Measurements from ENCODE around the gene SLC38A8. TPM values are rescaled to one million over a fixed set of nuclear protein-coding genes. Genes with fewer than 3 reads are reported as not detected.

SLC38A8 gene
- polyA plus RNA-seq, 1 experiment = not detected

DNA sequence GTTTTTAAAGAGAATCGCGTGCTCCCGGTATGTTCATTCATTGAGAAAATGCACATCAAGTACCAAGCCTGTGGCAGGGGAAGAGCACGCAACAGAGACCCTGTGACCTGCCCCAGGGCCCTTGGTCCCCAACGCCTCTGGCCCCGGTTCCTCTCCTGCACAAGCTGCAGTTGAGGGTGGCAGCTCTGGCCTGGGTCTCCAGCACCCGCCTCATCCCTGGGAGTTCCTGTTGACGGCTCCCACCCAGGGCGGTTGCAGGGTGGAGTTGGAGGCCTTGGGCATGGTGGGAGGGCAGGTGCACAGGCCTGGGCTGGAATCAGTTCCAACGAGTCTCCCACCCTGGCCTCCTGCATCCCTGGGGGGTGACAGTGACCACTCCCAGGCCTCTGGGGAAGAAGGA is 69.5 kb downstream of the SLC38A8 start:
- ChIA-PET POLR2A (no interaction called here), CTCF (no interaction called here)
- DNase-seq (ENCODE audit: low read depth, low spot score) = no peak
- TF ChIP-seq, protein P1, sequence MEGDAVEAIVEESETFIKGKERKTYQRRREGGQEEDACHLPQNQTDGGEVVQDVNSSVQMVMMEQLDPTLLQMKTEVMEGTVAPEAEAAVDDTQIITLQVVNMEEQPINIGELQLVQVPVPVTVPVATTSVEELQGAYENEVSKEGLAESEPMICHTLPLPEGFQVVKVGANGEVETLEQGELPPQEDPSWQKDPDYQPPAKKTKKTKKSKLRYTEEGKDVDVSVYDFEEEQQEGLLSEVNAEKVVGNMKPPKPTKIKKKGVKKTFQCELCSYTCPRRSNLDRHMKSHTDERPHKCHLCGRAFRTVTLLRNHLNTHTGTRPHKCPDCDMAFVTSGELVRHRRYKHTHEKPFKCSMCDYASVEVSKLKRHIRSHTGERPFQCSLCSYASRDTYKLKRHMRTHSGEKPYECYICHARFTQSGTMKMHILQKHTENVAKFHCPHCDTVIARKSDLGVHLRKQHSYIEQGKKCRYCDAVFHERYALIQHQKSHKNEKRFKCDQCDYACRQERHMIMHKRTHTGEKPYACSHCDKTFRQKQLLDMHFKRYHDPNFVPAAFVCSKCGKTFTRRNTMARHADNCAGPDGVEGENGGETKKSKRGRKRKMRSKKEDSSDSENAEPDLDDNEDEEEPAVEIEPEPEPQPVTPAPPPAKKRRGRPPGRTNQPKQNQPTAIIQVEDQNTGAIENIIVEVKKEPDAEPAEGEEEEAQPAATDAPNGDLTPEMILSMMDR (IDR thresholded peaks at IDR 0.05; ENCODE audit: low read depth, low read length) = no peak
- no peak overlapping the region for H3K27ac ChIP-seq (ENCODE audit: low read depth, low read length)
- H3K27me3 ChIP-seq (ENCODE audit: control insufficient read depth, insufficient read depth, low read length) = peaks cover 25% of the 10 kb centered on the region
- no peak overlapping the region for H3K4me3 ChIP-seq (ENCODE audit: low read depth, low read length)
- H3K9me3 ChIP-seq (ENCODE audit: control insufficient read depth, insufficient read depth, low read length) = peaks cover 6% of the 10 kb centered on the region

DNA sequence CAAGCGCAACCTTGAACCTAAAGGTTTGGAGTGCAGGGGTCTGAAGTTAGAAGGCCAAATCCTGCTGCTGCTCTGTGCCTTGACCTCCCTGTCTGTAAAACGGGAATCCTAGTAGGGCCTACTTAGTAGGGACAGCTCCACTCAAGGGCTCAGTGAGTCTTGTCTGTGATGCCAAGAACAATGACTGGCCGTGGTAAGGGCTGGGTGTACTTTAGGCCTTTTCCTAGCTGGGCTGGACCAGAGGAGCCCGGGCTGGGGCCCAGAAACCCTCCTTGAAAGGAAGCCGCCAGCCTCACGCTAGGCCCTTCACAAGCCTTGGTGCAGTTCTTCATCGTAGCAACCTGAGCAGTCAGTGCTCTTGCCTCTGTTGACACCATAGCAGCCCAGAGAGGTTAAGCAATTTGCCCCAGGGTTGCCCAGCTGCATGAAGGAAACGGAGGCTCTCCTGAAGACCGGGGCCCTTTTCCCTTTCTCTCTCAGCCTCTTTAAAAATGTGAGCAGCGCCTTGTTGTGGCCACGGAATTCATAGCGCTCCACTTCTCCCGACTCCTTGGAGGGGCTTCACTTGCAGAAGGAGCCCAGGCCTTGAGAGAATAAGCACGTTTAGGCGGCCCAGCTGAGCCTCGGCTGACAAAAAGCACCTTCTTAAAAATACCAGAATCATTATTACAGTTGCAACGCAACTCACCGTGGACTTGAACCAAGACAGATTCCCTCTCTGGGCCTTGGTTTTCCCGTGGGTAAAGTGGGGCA is 70.2 kb downstream of the SLC38A8 start:
- ChIA-PET POLR2A (no interaction called here), CTCF (no interaction called here)
- no peak overlapping the region for H3K27ac ChIP-seq (ENCODE audit: low read depth, low read length)
- peaks cover 3% of the 10 kb centered on the region for H3K9me3 ChIP-seq (ENCODE audit: control insufficient read depth, insufficient read depth, low read length)
- TF ChIP-seq, protein P1 (IDR thresholded peaks at IDR 0.05; ENCODE audit: low read depth, low read length) = no peak
- no peak for DNase-seq (ENCODE audit: low read depth, low spot score)
- no peak overlapping the region for H3K4me3 ChIP-seq (ENCODE audit: low read depth, low read length)
- peaks cover 23% of the 10 kb centered on the region for H3K27me3 ChIP-seq (ENCODE audit: control insufficient read depth, insufficient read depth, low read length)

DNA sequence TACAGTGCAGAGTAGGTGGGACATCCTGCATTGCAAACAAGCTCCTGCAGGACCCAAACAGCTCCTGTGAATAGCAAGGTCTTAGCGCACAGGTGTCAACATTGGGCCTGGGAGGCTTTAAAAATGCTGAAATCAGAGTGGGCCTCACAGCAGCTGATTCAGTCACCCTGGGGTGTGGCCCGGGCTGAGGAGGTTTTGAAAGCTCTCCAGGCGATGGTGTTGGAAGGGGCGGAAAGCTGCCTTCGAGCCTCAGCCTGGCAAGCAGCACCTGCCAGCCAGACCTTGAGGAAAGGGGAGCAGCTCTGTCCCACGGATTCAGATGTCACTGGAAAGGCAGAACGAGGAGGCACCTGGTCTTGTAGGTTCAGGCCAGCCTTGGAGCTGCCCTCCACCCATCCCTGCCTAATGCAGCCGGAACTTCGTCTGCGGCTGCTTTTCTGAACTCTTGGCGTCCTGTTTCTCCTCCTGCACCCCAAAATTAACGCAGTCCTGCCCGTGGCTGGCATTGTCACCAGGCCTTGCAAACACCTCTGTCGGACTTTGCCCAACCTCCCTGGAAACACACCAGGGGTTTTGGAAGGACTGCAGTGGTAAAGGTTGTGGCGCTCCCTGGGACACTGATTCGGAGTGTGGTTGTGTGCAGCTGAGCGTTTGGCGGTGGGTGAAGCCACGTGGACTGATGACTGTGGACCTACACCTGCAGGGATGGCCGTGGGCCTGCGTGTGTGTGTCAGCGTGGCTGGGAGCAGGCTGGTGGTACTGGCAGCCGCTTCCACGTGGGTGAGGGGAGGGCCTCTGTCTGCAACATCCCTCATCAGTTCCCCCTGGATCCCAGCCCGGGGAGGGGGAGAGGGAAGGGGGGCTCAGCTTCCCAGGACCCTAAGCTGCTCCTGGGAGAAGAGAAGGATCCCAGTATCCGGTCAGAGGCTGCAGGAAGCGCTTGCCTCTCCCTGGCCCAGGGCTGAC is 71.1 kb downstream of the SLC38A8 start:
- Histone ChIP-seq H3K9me3 (ENCODE audit: control insufficient read depth, insufficient read depth, low read length) (no peaks in the 10 kb centered on the region; the same call in 1 of the 2 replicates), H3K4me3 (ENCODE audit: low read depth, low read length) (no peak overlapping the region), H3K27me3 (ENCODE audit: control insufficient read depth, insufficient read depth, low read length) (peaks cover 23% of the 10 kb centered on the region), H3K27ac (ENCODE audit: low read depth, low read length) (no peak overlapping the region)
- no peak for DNase-seq (ENCODE audit: low read depth, low spot score)
- TF ChIP-seq, protein P1 (IDR thresholded peaks at IDR 0.05; ENCODE audit: low read depth, low read length) = no peak
- POLR2A ChIA-PET = no interaction called here
- CTCF ChIA-PET = interaction anchor here (2.1 kb wide), 1 partner anchor 94 kb away, joined by 12 read pairs; no protein-coding TSS in a partner anchor

DNA sequence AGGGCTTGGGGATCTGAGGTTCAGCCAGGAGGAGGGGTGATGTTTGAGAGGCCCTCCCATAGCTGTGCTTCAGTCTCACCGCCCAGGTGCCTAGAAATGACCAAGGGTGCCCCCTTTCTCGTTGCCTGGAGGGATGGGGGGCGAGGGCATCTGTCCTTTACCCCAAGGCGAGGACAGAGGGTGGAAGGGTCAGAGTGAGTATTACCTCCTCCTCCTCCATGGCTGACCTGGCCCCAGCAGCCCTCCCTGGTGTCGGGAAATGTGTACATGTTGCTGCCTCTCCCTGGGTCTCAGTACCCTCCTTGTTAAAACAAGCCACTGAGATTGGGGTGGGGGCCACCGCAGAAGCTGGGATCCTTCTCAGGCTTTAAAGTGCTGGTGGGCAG is 72.2 kb downstream of the SLC38A8 start:
- H3K4me3 ChIP-seq (ENCODE audit: low read depth, low read length) = no peak overlapping the region
- H3K9me3 ChIP-seq (ENCODE audit: control insufficient read depth, insufficient read depth, low read length) = no peaks in the 10 kb centered on the region; the same call in 1 of the 2 replicates
- CTCF ChIA-PET = interaction anchor here (1.6 to 2.1 kb wide), 4 partner anchors 71 to 95 kb away, joined by 3 to 12 read pairs (median 9); no protein-coding TSS in a partner anchor
- H3K27me3 ChIP-seq (ENCODE audit: control insufficient read depth, insufficient read depth, low read length) = peaks cover 18% of the 10 kb centered on the region
- POLR2A ChIA-PET = no interaction called here
- DNase-seq (ENCODE audit: low read depth, low spot score) = no peak
- TF ChIP-seq, protein P1 (IDR thresholded peaks at IDR 0.05; ENCODE audit: low read depth, low read length) = no peak
- H3K27ac ChIP-seq (ENCODE audit: low read depth, low read length) = no peak overlapping the region

Data from AG04450 (cell line).